IMR-90 (cell line): Measurements from ENCODE around the gene IL2RA. TPM values are rescaled to one million over a fixed set of nuclear protein-coding genes. Genes with fewer than 3 reads are reported as not detected.
A peak's percentile ranks its signal among the peaks of the same experiment; 100 is the strongest.

Experiments used
- ATAC-seq: fragments of 200-7000 bp; cut with Tn5 transposase; 2 replicates; pipeline ENCODE4 v1.9.1; 2020; ENCODE audit warnings: low read depth, mild to moderate bottlenecking, moderate library complexity
- BruUV-seq: library from RNA; stranded (reverse); fragments of 400-500 nt; replicated peaks from 2 replicates; lab custom pipeline; 2021; lab: Mats Ljungman, UMichigan
- CTCF ChIA-PET: fragments of 300-600 bp; formaldehyde crosslinking; extraction: SDS; loops from one replicate; lab custom pipeline; 2021; ENCODE audit warnings: antibody characterized with exemption; lab: Yijun Ruan, JAX
- POLR2A ChIA-PET: fragments of 300-600 bp; sonication (Branson Sonifier 250); formaldehyde crosslinking; loops from one replicate; lab custom pipeline; 2022; ENCODE audit warnings: antibody characterized with exemption; ENCODE audit not compliant: unreplicated experiment; lab: Charles Lee
- DNase-seq: peaks from one replicate; pipeline ENCODE4 v3.0.0; 2013
- H2AFZ ChIP-seq: replicated peaks from 2 replicates; pipeline ENCODE3; 2013; ENCODE audit warnings: low read length, mild to moderate bottlenecking; ENCODE audit not compliant: poor library complexity
- H2AK5ac ChIP-seq: 2 replicates; pipeline ENCODE4 v1.6.1; 2013; ENCODE audit warnings: low read depth, low read length, inconsistent platforms
- H2AK9ac ChIP-seq: replicated peaks from 2 replicates; pipeline ENCODE3; 2013; ENCODE audit warnings: mild to moderate bottlenecking, low read depth, low read length, moderate library complexity; ENCODE audit not compliant: poor library complexity
- H2BK120ac ChIP-seq: 2 replicates; pipeline ENCODE4 v1.6.1; 2013; ENCODE audit warnings: low read depth, low read length, inconsistent platforms
- H2BK15ac ChIP-seq: 3 replicates; pipeline ENCODE4 v1.6.1; 2013; ENCODE audit warnings: low read depth, low read length, inconsistent platforms
- H2BK20ac ChIP-seq: 2 replicates; pipeline ENCODE4 v1.6.1; 2013; ENCODE audit warnings: low read depth, mild to moderate bottlenecking, inconsistent platforms, low read length, moderate library complexity
- H2BK5ac ChIP-seq: 2 replicates; pipeline ENCODE4 v1.6.1; 2013; ENCODE audit warnings: mild to moderate bottlenecking, low read depth, low read length, inconsistent platforms; ENCODE audit not compliant: poor library complexity, severe bottlenecking
- H3K14ac ChIP-seq: replicated peaks from 2 replicates; pipeline ENCODE4 v1.6.1; 2013; ENCODE audit warnings: low read depth, low read length, inconsistent platforms
- H3K18ac ChIP-seq: 2 replicates; pipeline ENCODE4 v1.6.1; 2013; ENCODE audit warnings: low read depth, low read length, control low read depth
- H3K23ac ChIP-seq: 2 replicates; pipeline ENCODE4 v1.6.1; 2013; ENCODE audit warnings: low read depth, low read length, inconsistent platforms
- H3K27ac ChIP-seq: 2 replicates; pipeline ENCODE4 v1.5.1; 2013; ENCODE audit warnings: mild to moderate bottlenecking, control low read depth, low read length; ENCODE audit not compliant: insufficient read depth
- H3K27me3 ChIP-seq: 2 replicates; pipeline ENCODE4 v1.6.1; 2013; ENCODE audit warnings: low read length; ENCODE audit not compliant: control insufficient read depth, insufficient read depth
- H3K36me3 ChIP-seq: 2 replicates; pipeline ENCODE4 v1.6.1; 2013; ENCODE audit warnings: low read length, mixed read lengths; ENCODE audit not compliant: control insufficient read depth, insufficient read depth
- H3K4ac ChIP-seq: 2 replicates; pipeline ENCODE4 v1.6.1; 2013; ENCODE audit warnings: low read depth, low read length, inconsistent platforms
- H3K4me1 ChIP-seq: 2 replicates; pipeline ENCODE4 v1.6.1; 2013; ENCODE audit warnings: low read length, mixed read lengths; ENCODE audit not compliant: control insufficient read depth, insufficient read depth
- H3K4me2 ChIP-seq: 2 replicates; pipeline ENCODE4 v1.6.1; 2013; ENCODE audit warnings: low read depth, mild to moderate bottlenecking, control low read depth, low read length, moderate library complexity
- H3K4me3 ChIP-seq: 2 replicates; pipeline ENCODE4 v1.5.1; 2013; ENCODE audit warnings: low read depth, mild to moderate bottlenecking, control low read depth, low read length, moderate library complexity; ENCODE audit not compliant: insufficient read depth
- H3K56ac ChIP-seq: 2 replicates; pipeline ENCODE4 v1.6.1; 2013; ENCODE audit warnings: low read length, inconsistent platforms; ENCODE audit not compliant: insufficient read depth; ENCODE audit errors: extremely low read depth
- H3K79me1 ChIP-seq, 2 experiments: 2 replicates each; pipeline ENCODE4 v1.6.1; 2013; ENCODE audit warnings: low read length in 2 of 2, inconsistent platforms in 1 of 2, low read depth in 1 of 2
- H3K9ac ChIP-seq: 2 replicates; pipeline ENCODE4 v1.6.1; 2013; ENCODE audit warnings: low read depth, low read length, control low read depth
- H3K9me1 ChIP-seq: 2 replicates; pipeline ENCODE4 v1.6.1; 2013; ENCODE audit warnings: low read length, inconsistent platforms; ENCODE audit not compliant: insufficient read depth
- H3K9me3 ChIP-seq: 2 replicates; pipeline ENCODE4 v1.6.1; 2013; ENCODE audit warnings: low read length; ENCODE audit not compliant: control insufficient read depth, insufficient read depth
- H4K20me1 ChIP-seq: 2 replicates; pipeline ENCODE4 v1.6.1; 2013; ENCODE audit warnings: low read length, inconsistent platforms; ENCODE audit not compliant: insufficient read depth
- H4K5ac ChIP-seq: 2 replicates; pipeline ENCODE4 v1.6.1; 2013; ENCODE audit warnings: mild to moderate bottlenecking, low read depth, low read length, control low read depth
- H4K8ac ChIP-seq, 2 experiments: 2 replicates each; pipeline ENCODE4 v1.6.1; 2013; ENCODE audit warnings: low read depth in 2 of 2, low read length in 2 of 2, control low read depth in 1 of 2, inconsistent platforms in 1 of 2
- H4K91ac ChIP-seq: 2 replicates; pipeline ENCODE4 v1.6.1; 2013; ENCODE audit warnings: low read depth, low read length, inconsistent platforms; ENCODE audit not compliant: insufficient read depth
- BHLHE40 ChIP-seq: fragments of 150-350 bp; IDR thresholded peaks from 2 replicates; pipeline ENCODE4 v1.6.1; 2016; ENCODE audit warnings: mild to moderate bottlenecking, low read depth, low read length
- MXI1 ChIP-seq: IDR thresholded peaks from 2 replicates; pipeline ENCODE4 v1.6.1; 2012; ENCODE audit warnings: low read depth, mild to moderate bottlenecking, low read length, moderate library complexity, borderline replicate concordance
- NFE2L2 ChIP-seq: fragments of 150-350 bp; IDR thresholded peaks from 2 replicates; pipeline ENCODE4 v1.6.1; 2016; ENCODE audit warnings: low read depth, mild to moderate bottlenecking, low read length
- RCOR1 ChIP-seq: IDR thresholded peaks from 2 replicates; pipeline ENCODE4 v1.6.1; 2012; ENCODE audit warnings: mild to moderate bottlenecking, low read length, improper control_type of control experiment; ENCODE audit not compliant: insufficient replicate concordance
- WGBS, 2 experiments: methylation state at CpG; one replicate each; pipeline versions ENCODE4 v1.1.5 to v1.1.7; 2013; ENCODE audit warnings: missing lambda C conversion rate in 2 of 2; ENCODE audit not compliant: insufficient read length in 1 of 2; ENCODE audit errors: extremely low coverage in 2 of 2; 5-methylcytosine and 5-hydroxymethylcytosine counted together
- dilution Hi-C: fragments of 300-500 bp; cut with HindIII; formaldehyde crosslinking; loops from one replicate; pipeline ENCODE4 v1.14.3; 2018; ENCODE audit warnings: low sequenced_read_pairs; ENCODE audit not compliant: unreplicated experiment
- in situ Hi-C: fragments of 300-500 bp; cut with MboI; formaldehyde crosslinking; loops from 3 replicates; pipeline ENCODE4 v1.14.3; 2019; ENCODE audit warnings: low sequenced_read_pairs, inconsistent platforms, mixed read lengths
- intact Hi-C: fragments of 100-400 bp; cut with micrococcal nuclease; formaldehyde crosslinking; loops from 2 replicates; pipeline ENCODE4 v1.10.0; 2022
- polyA plus RNA-seq, 3 experiments: library from polyadenylated mRNA; depleted of rRNA; stranded (reverse); fragments of >200 nt; gene quantifications; 2 replicates each; pipeline ENCODE4 v1.2.3, GENCODE V29; 2012; ENCODE audit warnings: low replicate concordance in 1 of 3
- total RNA-seq: library from RNA; depleted of rRNA; stranded (reverse); fragments of >200 nt; gene quantifications from 2 replicates; pipeline ENCODE4 v1.2.3, GENCODE V29; 2012
- TF ChIP-seq, protein P1 (sequence below): fragments of 150-350 bp; IDR thresholded peaks from 2 replicates; pipeline ENCODE4 v1.6.1; 2017; ENCODE audit warnings: mild to moderate bottlenecking, antibody characterized with exemption, low read length, low read depth
- TF ChIP-seq, protein P2 (sequence below): conservative IDR thresholded peaks from 2 replicates; pipeline ENCODE4 v1.5.1; 2012; ENCODE audit warnings: mild to moderate bottlenecking, low read depth, low read length, improper control_type of control experiment

The IL2RA gene
- total and polyA plus RNA-seq, 2 of the 4 experiments (the other 2 are of a cell fraction), result not detected

DNA sequence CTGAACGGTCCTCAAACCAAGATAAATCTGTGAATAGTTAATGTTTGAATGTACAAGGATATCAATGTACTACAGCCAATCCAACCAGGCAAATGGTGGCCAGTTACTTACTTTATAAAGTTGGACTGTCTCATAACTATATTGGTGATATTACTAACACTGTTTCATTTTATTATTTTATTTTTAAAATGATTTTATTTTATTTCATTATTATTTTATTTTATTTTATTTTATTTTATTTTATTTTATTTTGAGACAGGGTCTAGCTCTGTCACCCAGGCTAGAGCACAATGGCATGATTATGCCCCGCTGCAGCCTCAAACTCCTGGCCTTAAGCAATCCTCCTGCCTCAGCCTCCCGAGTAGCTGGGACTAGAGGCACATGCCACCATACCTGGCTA lies 91.6 kb downstream of the IL2RA start:
- Histone ChIP-seq H2AK9ac (no peak overlapping the region), H2BK20ac (no peak overlapping the region), H2AFZ (no peak overlapping the region), H2AK5ac (0 out of 2 replicates have a peak overlapping the region, but pooled peaks have one; percentile 39), H3K4me1 (peaks cover 2% of the 10 kb centered on the region; the same call in 1 of the 2 replicates), H3K79me1 (peaks cover 5 to 52% of the 10 kb centered on the region in 2 experiments; a peak in 3 of 4 replicates), H3K9me3 (no peaks in the 10 kb centered on the region), H3K56ac (no peak overlapping the region), H3K27me3 (no peaks in the 10 kb centered on the region), H3K4me2 (no peak overlapping the region), H3K18ac (no peak overlapping the region), H3K9ac (no peak overlapping the region), H3K36me3 (peaks cover 2% of the 10 kb centered on the region; the same call in 1 of the 2 replicates), H4K20me1 (no peaks in the 10 kb centered on the region), H4K5ac (no peak overlapping the region), H3K4ac (no peak overlapping the region), H3K23ac (no peak overlapping the region), H2BK5ac (no peak overlapping the region), H3K14ac (no peak overlapping the region), H2BK15ac (no peak overlapping the region), H4K91ac (no peak overlapping the region), H3K9me1 (peaks cover 6% of the 10 kb centered on the region; the same call in 1 of the 2 replicates), H2BK120ac (no peak overlapping the region), H3K27ac (no peak overlapping the region), H3K4me3 (no peak overlapping the region), H4K8ac (no peak overlapping the region)
- CTCF ChIA-PET, result interaction anchor here (0.6 kb wide), 1 partner anchor 100 kb away, joined by 4 read pairs; no protein-coding TSS in a partner anchor
- intact Hi-C loops, result no loop called here
- in situ Hi-C loops, result no loop called here
- POLR2A ChIA-PET, result no interaction called here
- ATAC-seq (no peak), DNase-seq (no peak)
- TF ChIP-seq, protein P1, sequence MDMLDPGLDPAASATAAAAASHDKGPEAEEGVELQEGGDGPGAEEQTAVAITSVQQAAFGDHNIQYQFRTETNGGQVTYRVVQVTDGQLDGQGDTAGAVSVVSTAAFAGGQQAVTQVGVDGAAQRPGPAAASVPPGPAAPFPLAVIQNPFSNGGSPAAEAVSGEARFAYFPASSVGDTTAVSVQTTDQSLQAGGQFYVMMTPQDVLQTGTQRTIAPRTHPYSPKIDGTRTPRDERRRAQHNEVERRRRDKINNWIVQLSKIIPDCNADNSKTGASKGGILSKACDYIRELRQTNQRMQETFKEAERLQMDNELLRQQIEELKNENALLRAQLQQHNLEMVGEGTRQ, result no peak
- TF ChIP-seq, protein P2, sequence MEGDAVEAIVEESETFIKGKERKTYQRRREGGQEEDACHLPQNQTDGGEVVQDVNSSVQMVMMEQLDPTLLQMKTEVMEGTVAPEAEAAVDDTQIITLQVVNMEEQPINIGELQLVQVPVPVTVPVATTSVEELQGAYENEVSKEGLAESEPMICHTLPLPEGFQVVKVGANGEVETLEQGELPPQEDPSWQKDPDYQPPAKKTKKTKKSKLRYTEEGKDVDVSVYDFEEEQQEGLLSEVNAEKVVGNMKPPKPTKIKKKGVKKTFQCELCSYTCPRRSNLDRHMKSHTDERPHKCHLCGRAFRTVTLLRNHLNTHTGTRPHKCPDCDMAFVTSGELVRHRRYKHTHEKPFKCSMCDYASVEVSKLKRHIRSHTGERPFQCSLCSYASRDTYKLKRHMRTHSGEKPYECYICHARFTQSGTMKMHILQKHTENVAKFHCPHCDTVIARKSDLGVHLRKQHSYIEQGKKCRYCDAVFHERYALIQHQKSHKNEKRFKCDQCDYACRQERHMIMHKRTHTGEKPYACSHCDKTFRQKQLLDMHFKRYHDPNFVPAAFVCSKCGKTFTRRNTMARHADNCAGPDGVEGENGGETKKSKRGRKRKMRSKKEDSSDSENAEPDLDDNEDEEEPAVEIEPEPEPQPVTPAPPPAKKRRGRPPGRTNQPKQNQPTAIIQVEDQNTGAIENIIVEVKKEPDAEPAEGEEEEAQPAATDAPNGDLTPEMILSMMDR, result no peak
- TF ChIP-seq BHLHE40 (no peak), NFE2L2 (no peak), MXI1 (no peak), RCOR1 (no peak)
- dilution Hi-C loops, result no loop called here
- BruUV-seq, result no TSS peak
- WGBS, 2 experiments, result 93% methylated on average over 2 of the region's 3 CpGs; no CpG with 5 or more reads in 1 of the 2 experiments
